NT2/D1 (cell line): ENCODE measurements around the gene GNG7.
"Not testable (repeated sequence)": the region's sequence is repeated elsewhere in the genome, so short reads cannot be mapped to it uniquely, and the experiment has no call there.

Experiments used
- DNase-seq: peaks from one replicate; pipeline ENCODE4 v3.0.0-alpha.2; 2011; ENCODE audit warnings: low read depth, low spot score
- H3K27me3 ChIP-seq: 2 replicates; pipeline ENCODE4 v1.6.0; 2011; ENCODE audit warnings: mild to moderate bottlenecking; ENCODE audit not compliant: insufficient read length, insufficient read depth
- H3K36me3 ChIP-seq: 2 replicates; pipeline ENCODE4 v1.6.1; 2011; ENCODE audit warnings: mild to moderate bottlenecking, low read length, mixed read lengths; ENCODE audit not compliant: insufficient read depth, insufficient read length
- H3K4me1 ChIP-seq: 2 replicates; pipeline ENCODE4 v1.5.1; 2011; ENCODE audit not compliant: insufficient read depth, insufficient read length
- H3K4me3 ChIP-seq: 2 replicates; pipeline ENCODE4 v1.5.1; 2011; ENCODE audit warnings: low read depth; ENCODE audit not compliant: insufficient read length
- H3K9ac ChIP-seq: 2 replicates; pipeline ENCODE4 v1.6.0; 2011; ENCODE audit warnings: low read depth; ENCODE audit not compliant: insufficient read length
- H3K9me3 ChIP-seq: 2 replicates; pipeline ENCODE4 v1.5.1; 2011; ENCODE audit warnings: mild to moderate bottlenecking, low read length; ENCODE audit not compliant: insufficient read depth
- SUZ12 ChIP-seq: IDR thresholded peaks from 2 replicates; pipeline ENCODE4 v1.6.1; 2011; ENCODE audit not compliant: insufficient read length, insufficient read depth; ENCODE audit errors: extremely low read depth
- YY1 ChIP-seq: IDR thresholded peaks from 2 replicates; pipeline ENCODE4 v1.6.1; 2011; ENCODE audit not compliant: insufficient read length, insufficient read depth
- ZNF274 ChIP-seq: IDR thresholded peaks from 2 replicates; pipeline ENCODE4 v1.6.1; 2011; ENCODE audit warnings: mild to moderate bottlenecking, low read depth, low read length

Gene GNG7

DNA sequence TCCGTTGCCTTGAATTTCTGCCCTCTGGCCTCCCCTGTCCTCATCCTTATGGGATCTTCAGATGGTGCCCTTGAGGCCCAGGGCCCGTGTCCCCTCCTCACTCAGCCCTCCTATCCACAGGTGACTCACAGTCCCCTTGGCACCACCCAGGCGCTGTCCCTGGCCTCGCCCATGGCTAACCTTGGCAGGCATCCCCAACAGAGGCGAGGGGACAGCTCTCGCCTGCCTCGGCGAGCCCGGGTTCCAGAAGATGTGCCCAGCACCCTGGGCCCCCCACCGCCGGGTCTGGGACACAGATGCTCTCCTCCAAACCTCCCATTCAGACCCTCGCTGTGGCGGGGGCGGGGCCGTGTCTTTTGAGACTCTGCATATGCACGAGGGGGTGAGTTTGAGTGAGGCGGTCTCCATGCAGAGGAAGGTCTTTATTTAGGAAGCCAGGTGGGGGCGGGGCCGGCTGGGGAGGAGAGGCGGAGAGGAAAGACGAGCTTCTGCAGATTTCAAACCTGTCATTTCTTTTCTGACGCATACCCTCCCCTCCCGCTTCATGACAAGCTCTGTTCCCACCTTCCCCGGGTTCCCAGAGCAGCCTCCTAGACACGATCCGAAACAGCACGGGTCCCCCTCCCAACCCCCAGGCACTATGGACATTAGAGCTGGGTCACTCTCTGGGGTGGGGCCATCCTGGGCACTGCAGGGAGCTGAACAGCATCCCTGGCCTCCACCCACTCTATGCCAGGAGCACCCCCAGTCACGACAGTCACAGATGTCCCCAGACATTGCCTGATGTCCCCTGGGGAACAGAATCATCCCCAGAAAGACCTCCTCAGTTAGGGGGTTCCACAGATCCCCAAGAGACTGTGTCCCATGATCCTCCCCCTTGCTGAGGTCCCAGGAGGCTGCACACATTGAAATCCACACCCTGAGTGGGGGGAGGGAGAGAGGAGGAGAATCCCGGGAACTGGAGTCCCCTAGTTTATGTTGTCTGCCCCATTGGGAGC is 48.5 kb downstream of the GNG7 start:
- peak overlapping the region; percentile 22 for H3K4me3 ChIP-seq
- peak; percentile 18 for DNase-seq
- no peaks in the 10 kb centered on the region for H3K9me3 ChIP-seq
- no peak for TF ChIP-seq SUZ12
- TF ChIP-seq ZNF274 = no peak
- no peak for TF ChIP-seq YY1
- no peaks in the 10 kb centered on the region for H3K36me3 ChIP-seq
- peak overlapping the region; percentile 52 for H3K9ac ChIP-seq
- H3K27me3 ChIP-seq = no peaks in the 10 kb centered on the region
- H3K4me1 ChIP-seq = peaks cover 11% of the 10 kb centered on the region

DNA sequence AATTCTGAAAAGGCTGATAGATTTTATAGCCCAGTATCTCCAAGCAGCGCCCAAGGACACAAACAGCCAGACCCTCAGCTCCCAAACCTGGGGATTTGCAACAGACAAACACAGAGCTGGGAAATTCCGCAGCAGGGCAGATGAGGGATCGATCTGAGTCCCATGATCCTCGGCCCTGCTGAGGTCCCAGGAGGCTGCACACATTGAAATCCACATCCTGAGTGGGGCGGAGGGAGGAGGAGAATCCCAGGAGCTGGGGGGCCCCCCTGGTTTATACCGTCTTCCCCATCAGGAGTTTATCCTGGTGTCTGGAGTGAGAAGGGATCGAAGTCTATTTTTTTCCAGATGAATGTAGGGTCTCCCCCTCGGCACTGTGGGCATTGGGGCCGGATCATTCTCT is 49.3 kb downstream of the GNG7 start:
- Histone ChIP-seq H3K9me3 (no peaks in the 10 kb centered on the region), H3K27me3 (no peaks in the 10 kb centered on the region), H3K9ac (peak overlapping the region; percentile 50), H3K36me3 (no peaks in the 10 kb centered on the region), H3K4me1 (peaks cover 11% of the 10 kb centered on the region), H3K4me3 (no peak overlapping the region)
- TF ChIP-seq YY1 (no peak), SUZ12 (no peak), ZNF274 (no peak)
- DNase-seq = no peak

DNA sequence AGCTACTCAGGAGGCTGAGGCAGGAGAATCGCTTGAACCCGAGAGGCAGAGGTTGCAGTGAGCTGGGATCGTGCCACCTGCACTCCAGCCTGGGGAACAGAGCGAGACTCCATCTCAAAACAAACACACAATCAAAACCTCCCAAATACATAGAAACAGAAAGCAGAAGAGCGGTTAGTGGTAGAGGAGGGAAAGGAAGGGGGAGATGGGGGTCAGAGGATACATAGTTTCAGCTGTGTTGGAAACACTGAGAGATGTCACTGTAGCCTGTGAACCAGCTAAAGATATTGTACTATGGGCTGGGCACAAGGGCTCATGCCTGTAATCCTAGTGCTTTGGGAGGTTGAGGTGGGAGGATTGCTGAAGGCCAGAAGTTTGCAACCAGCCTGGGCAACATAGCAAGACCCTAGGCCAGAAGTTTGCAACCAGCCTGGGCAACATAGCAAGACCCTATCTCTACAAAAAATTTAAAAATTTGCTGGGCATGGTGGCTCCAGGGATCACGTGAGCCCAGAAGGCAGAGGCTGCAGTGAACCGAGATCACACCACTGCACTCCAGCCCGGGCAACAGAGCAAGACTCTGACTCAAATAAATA is 49.9 kb downstream of the GNG7 start:
- no peak for DNase-seq
- Histone ChIP-seq H3K27me3 (no peaks in the 10 kb centered on the region), H3K4me1 (peaks cover 11% of the 10 kb centered on the region), H3K9me3 (no peaks in the 10 kb centered on the region), H3K9ac (no peak overlapping the region), H3K4me3 (no peak overlapping the region), H3K36me3 (no peaks in the 10 kb centered on the region)
- TF ChIP-seq YY1 = no peak
- TF ChIP-seq SUZ12 = no peak
- TF ChIP-seq ZNF274 = no peak

DNA sequence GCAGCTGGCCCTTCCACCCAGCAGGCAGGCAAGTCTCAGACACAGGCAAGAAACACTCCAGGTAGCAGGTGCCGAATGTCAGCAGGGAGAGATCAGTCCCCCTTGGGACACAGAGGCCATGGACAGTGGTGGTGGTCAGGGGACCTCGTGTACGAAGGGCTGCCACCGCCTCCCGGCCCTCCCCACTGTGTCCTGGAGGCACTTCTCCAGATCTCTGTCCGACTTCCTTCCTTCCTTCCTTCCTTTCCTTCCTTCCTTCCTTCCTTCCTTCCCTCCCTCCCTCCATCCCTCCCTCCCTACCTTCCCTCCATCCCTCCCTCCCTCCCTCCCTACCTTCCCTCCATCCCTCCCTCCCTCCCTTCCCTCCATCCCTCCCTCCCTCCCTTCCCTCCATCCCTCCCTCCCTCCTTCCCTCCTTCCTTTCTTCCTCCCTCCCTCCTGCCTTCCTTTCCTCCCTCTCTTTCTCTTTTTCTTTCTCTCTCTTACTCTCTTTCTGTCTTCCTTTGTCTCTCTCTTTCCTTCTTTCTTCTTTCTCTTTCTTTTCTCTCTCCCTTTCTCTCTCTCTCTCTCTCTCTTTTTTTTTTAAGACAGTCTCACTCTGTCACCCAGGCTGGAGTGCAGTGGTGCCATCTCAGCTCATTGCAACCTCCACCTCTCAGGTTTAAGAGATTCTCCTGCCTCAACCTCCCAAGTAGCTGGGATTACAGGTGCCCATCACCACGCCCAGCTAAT is 51.3 kb downstream of the GNG7 start:
- not testable (repeated sequence) for DNase-seq, H3K9me3 ChIP-seq, H3K36me3 ChIP-seq, H3K4me3 ChIP-seq, H3K27me3 ChIP-seq, H3K9ac ChIP-seq
- peaks cover 11% of the 10 kb centered on the region for H3K4me1 ChIP-seq

DNA sequence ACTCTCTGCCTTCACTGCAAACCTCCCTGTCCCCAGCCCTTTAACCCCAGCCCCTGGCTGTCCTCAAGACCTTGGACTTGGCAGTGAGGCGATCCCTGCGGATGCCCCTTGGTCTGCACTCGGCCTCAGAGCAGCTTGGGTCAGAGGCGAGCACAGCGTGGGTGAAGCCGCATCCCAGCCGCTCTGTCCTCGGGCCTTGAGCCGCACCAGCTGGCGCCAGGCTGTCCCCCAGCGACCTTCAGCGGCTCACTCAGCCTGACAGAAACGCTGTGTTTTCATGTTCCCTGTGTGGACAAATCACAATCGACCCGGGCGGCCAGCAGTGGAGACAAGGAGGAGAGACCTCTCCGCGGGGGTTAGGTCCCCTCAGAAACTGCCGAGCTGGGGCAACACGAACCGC is 52.0 kb downstream of the GNG7 start:
- TF ChIP-seq ZNF274 = no peak
- no peak for TF ChIP-seq YY1
- no peak for TF ChIP-seq SUZ12
- no peak for DNase-seq
- H3K4me3 ChIP-seq = no peak overlapping the region

DNA sequence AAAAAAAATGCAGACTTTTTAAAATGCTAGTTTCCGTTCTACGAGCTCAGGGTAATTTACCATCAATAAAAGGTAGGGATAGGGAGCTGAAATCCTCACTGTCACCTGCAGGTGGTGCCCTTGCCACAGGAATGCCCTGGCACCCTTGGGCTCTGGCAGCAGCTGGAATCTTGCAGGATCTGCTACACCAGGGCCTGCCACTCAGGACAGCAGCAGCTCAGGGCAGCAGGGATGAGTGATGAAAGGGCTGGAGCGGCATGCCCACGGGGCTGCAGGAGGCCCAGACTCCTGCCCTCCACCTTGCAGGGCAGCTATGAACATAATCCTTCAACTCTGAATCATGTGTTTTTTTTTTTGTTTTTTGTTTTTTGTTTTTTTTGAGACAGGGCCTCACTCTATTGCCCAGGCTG is 54.0 kb downstream of the GNG7 start:
- H3K4me1 ChIP-seq = peaks cover 2% of the 10 kb centered on the region
- H3K27me3 ChIP-seq = no peaks in the 10 kb centered on the region
- no peak overlapping the region for H3K9ac ChIP-seq
- no peaks in the 10 kb centered on the region for H3K36me3 ChIP-seq
- no peak overlapping the region for H3K4me3 ChIP-seq
- DNase-seq = peak; percentile 64
- no peaks in the 10 kb centered on the region for H3K9me3 ChIP-seq
- TF ChIP-seq ZNF274 = no peak
- TF ChIP-seq YY1 = no peak

More for the DNA sequence above, 52.0 kb downstream of the GNG7 start:
- no peak overlapping the region for H3K9ac ChIP-seq
- peaks cover 11% of the 10 kb centered on the region for H3K4me1 ChIP-seq
- no peaks in the 10 kb centered on the region for H3K27me3 ChIP-seq
- no peaks in the 10 kb centered on the region for H3K36me3 ChIP-seq
- H3K9me3 ChIP-seq = no peaks in the 10 kb centered on the region

DNA sequence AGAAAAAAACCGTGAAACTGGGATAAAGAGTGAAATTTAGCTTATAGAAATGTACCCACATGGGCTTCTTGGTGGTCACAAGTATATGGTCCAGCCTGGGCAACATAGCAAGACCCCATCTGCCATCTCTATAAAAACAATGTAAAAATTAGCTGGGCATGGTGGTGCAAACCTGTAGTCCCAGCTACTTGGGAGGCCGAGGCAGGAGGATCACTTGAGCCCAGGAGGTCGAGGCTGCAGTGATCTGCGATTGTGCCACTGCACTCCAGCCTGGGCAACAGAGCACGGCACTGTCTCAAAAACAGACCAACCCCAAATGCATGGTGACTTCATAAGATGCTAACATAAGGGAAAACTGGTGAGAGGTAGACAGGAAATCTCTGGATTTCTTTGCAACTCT is 54.4 kb downstream of the GNG7 start:
- no peaks in the 10 kb centered on the region for H3K27me3 ChIP-seq
- DNase-seq = no peak
- TF ChIP-seq SUZ12 (no peak), YY1 (no peak), ZNF274 (no peak)
- H3K9me3 ChIP-seq = no peaks in the 10 kb centered on the region
- no peak overlapping the region for H3K9ac ChIP-seq
- H3K4me1 ChIP-seq = no peaks in the 10 kb centered on the region
- H3K36me3 ChIP-seq = no peaks in the 10 kb centered on the region
- H3K4me3 ChIP-seq = no peak overlapping the region
